ENCODE results near the gene FYN.

- TF ChIP-seq CTCF (IDR thresholded peaks at IDR 0.05) (no peak), POLR2A (IDR thresholded peaks at IDR 0.05) (no peak)
Observed at GRCh38 chr6:111727041-111727440, 146.2 kb downstream of the FYN start.

Data from tibial nerve (tissue), 3 donors.